H7 (cell line): Measurements from ENCODE around the gene TRIM38. TPM values are rescaled to one million over a fixed set of nuclear protein-coding genes. Genes with fewer than 3 reads are reported as not detected.
"Not testable (repeated sequence)": the region's sequence is repeated elsewhere in the genome, so short reads cannot be mapped to it uniquely, and the experiment has no call there.

ENCODE experiments used
- DNase-seq: peaks from one replicate; pipeline ENCODE4 v3.0.0; 2012
- H3K27me3 ChIP-seq: 2 replicates; pipeline ENCODE4 v1.6.0; 2011; ENCODE audit warnings: mild to moderate bottlenecking, low read length; ENCODE audit not compliant: control insufficient read depth, insufficient read depth
- H3K36me3 ChIP-seq: replicated peaks from 2 replicates; pipeline ENCODE4 v1.5.1; 2011; ENCODE audit warnings: low read length; ENCODE audit not compliant: control insufficient read depth, insufficient read depth
- H3K4me3 ChIP-seq: 2 replicates; pipeline ENCODE4 v1.5.1; 2011; ENCODE audit warnings: low read depth, mild to moderate bottlenecking, control low read depth, low read length, moderate library complexity; ENCODE audit not compliant: insufficient read depth
- total RNA-seq: library from RNA; depleted of rRNA; stranded (reverse); fragments of >200 nt; shearing (Covaris generic); gene quantifications from 2 replicates; pipeline ENCODE4 v1.2.3, GENCODE V29; 2014

The TRIM38 gene
- total RNA-seq, 1 experiment from 2014 or later = 1.0 TPM

DNA sequence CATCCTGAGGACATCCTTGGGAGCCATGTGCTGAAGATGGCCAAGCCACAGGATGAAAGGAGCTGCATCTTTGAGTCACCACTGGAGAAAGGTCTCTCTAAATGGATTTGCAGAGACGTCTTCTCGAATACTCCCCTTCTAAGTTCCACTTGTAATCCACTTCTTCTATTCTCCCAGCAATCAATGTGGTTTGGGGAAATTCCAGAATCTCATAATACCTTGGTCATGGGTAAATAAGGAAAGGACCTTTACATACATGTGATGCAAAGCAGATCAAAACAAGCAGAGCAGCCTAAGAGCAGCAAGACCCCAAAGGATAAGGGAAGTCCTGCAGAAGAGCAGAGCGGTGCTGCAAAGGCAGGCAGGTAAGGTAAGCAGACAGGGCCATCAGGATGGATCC, 35.3 kb downstream of the TRIM38 start:
- no peaks in the 10 kb centered on the region for H3K36me3 ChIP-seq
- DNase-seq = no peak
- no peaks in the 10 kb centered on the region for H3K27me3 ChIP-seq

GRCh38 chr6:25998379-25998778, 35.8 kb downstream of the TRIM38 start:
- H3K36me3 ChIP-seq = no peaks in the 10 kb centered on the region
- no peak for DNase-seq
- no peak overlapping the region for H3K4me3 ChIP-seq
- no peaks in the 10 kb centered on the region for H3K27me3 ChIP-seq

More for the DNA sequence above, 35.3 kb downstream of the TRIM38 start:
- no peak overlapping the region for H3K4me3 ChIP-seq

GRCh38 chr6:25999225-25999624, 36.6 kb downstream of the TRIM38 start:
- DNase-seq, H3K36me3 ChIP-seq, H3K4me3 ChIP-seq, H3K27me3 ChIP-seq: not testable (repeated sequence)

DNA sequence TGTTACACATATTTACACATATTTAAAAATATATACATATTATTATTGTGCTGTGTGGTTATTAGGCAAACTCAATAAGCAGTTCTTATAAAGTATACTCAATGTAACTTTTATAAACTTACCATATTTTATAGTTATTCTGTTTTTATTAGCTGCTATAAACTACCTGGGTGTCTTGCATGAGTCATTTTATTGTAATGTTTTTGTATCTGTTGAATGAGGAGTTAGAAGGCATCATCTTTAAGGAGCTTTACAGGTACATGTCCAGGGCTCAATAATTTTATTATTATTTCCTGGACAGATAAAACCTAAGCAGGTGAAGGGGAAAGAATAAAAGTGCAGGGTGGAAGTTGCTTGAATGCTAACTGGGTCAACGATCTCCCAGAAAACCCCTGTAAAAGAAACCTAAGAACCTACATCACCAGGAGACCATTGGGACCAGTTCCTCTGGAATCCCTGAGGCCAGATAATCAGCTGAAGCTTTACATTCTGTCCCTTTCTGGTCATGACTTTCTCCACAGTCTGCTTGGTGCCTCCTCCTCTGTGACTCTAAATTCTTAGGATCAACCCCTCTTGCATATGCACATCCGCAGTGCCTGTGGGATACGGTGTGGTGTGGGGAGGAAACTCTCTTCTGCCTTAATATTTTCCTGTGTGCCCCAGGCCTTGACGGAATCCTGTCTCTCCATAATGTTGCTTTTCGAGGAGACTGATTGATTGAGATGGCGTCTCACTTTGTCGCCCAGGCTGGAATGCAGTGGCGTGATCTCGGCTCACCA, 38.0 kb downstream of the TRIM38 start:
- Histone ChIP-seq H3K36me3 (no peaks in the 10 kb centered on the region), H3K4me3 (no peak overlapping the region), H3K27me3 (no peaks in the 10 kb centered on the region)
- DNase-seq = no peak

GRCh38 chr6:26003102-26003694, 40.6 kb downstream of the TRIM38 start:
- Histone ChIP-seq H3K36me3 (no peaks in the 10 kb centered on the region), H3K27me3 (no peaks in the 10 kb centered on the region), H3K4me3 (no peak overlapping the region)
- peak; percentile 68 for DNase-seq

DNA sequence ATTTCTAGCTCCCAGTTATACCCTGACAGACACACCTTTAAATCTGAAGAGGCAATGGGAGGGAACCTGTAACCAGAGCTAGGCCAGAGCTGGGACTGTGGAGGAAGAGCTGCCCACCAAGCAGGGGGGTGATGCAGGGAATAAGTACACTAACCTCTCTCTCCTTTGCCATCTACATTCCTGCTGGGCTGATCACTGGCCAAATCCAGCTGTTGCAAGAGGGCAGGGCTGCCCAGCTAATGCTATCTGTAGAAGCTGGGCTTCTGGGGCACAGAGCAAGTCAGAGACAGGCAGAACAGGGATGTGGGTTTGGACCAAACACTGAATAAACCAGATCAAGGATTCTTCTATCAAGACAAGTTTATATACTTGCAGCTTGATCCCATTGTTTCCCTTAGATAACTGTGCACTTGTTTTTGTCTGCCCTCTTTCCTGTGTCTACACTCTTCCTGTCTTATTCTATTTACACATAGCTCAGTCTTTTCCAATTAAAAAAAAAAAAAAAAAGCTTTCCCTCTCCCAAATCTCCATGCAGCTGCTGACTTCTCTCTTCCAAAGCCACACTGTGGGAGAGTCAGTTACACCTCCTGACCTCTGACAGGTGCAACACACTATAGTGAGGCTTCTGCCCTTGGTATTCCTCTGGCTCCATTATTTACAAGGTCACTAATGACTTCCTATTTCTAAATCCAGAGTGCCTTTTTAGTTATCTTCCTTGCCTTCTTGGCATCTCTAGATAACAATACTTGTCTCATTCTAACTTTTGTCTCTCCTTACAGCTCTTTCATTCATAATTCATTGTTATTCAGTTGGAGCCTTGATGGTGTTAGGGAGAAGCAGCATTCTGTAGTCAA, 43.7 kb downstream of the TRIM38 start:
- no peaks in the 10 kb centered on the region for H3K27me3 ChIP-seq
- DNase-seq = no peak
- no peaks in the 10 kb centered on the region for H3K36me3 ChIP-seq
- no peak overlapping the region for H3K4me3 ChIP-seq

- DNase-seq, H3K4me3 ChIP-seq, H3K27me3 ChIP-seq, H3K36me3 ChIP-seq: not testable (repeated sequence)
Observed at GRCh38 chr6:26006940-26007305, 44.3 kb downstream of the TRIM38 start.

GRCh38 chr6:26008470-26008869, 45.9 kb downstream of the TRIM38 start:
- no peak overlapping the region for H3K4me3 ChIP-seq
- H3K36me3 ChIP-seq = no peaks in the 10 kb centered on the region
- no peak for DNase-seq
- H3K27me3 ChIP-seq = no peaks in the 10 kb centered on the region

GRCh38 chr6:26009817-26010216, 47.2 kb downstream of the TRIM38 start:
- no peak overlapping the region for H3K4me3 ChIP-seq
- no peaks in the 10 kb centered on the region for H3K36me3 ChIP-seq
- no peak for DNase-seq
- no peaks in the 10 kb centered on the region for H3K27me3 ChIP-seq

DNA sequence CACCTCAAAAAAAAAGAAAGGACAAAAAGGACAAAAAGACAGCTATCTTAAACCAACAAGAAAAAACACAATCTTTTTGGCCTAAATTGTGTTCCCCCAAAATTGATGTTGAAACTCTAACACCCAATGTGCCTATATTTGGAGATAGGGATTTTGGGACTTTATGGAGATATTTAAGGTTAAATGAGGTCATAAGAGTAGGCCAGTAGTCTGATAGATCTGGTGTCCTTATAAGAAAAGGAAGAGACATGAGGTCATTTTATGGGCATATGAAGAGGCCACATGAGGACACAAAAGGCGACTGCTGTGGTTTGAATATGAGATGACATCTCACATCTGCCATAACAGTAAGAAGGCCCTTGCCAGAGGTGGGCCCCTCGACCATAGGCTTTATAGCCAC, 49.5 kb downstream of the TRIM38 start:
- no peaks in the 10 kb centered on the region for H3K36me3 ChIP-seq
- no peak overlapping the region for H3K4me3 ChIP-seq
- DNase-seq = no peak
- H3K27me3 ChIP-seq = no peaks in the 10 kb centered on the region

GRCh38 chr6:26014386-26014785, 51.8 kb downstream of the TRIM38 start:
- H3K4me3 ChIP-seq, H3K36me3 ChIP-seq: not testable (repeated sequence)

DNA sequence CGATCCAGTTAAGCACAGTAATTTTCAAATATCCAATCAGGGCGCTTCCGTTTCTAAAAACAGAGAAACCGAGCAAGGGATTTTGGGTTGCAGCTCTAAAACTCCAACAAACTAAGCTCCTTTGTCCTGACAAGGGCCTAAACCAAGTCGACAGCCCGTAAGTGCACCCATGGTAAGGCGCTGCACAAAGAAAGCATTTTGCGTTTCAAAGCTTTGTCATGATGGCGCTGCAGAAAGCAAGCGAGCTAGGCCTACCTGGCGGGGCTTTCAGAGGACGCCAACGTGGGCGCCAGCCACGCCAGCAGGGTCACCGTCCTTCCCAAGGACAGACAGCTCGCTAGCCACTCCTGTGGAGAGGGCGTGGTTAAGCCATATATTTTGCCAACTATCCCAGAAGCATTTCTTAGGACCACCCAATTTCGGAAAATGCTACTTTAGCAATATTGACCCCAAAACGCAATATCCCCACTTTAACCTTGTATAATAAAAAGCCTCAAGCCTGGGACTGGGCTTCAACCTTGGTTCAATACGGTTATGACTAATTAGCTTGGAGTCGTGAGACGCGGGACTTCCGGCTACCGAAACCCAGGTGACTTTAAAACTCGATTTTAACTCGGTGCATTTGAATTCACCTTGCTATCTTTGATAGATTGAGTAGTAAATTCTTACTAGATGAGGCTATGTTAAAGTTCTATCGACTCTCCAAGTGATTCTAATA, 53.8 kb downstream of the TRIM38 start:
- DNase-seq = no peak
- Histone ChIP-seq H3K36me3 (no peaks in the 10 kb centered on the region), H3K4me3 (peak overlapping the region; percentile 80), H3K27me3 (no peaks in the 10 kb centered on the region)

More at GRCh38 chr6:26014386-26014785, 51.8 kb downstream of the TRIM38 start:
- H3K27me3 ChIP-seq, DNase-seq: not testable (repeated sequence)

DNA sequence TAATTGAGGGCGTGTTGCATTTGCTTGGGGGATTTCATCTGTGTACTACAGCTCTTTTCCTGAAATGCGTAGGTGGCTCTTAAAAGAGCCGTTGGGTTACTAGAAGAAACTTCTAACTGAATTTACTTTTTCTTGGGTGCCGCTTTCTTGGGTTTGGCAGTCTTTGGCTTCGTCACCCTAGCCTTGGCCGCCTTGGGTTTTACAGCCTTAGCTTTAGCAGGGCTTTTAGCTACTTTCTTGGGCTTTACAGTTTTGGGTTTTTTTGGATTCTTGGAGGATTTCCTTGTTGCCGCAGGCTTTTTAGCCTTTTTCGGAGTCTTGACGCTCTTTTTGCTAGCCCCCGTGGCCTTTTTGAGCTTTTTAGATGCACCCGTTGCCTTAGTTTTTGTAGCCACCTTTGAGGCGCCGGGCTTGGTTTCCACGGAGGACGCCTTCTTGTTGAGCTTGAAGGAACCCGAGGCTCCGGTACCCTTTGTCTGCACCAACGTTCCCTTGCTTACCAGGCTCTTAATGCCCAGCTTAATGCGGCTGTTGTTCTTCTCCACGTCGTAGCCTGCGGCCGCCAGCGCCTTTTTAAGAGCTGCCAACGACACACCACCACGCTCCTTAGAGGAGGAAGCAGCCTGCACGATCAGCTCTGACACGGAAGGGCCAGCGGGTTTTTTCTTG, 54.5 kb downstream of the TRIM38 start:
- Histone ChIP-seq H3K36me3 (no peaks in the 10 kb centered on the region), H3K4me3 (peak overlapping the region; percentile 80), H3K27me3 (no peaks in the 10 kb centered on the region)
- DNase-seq = no peak

GRCh38 chr6:26017632-26017966, 55.0 kb downstream of the TRIM38 start:
- Histone ChIP-seq H3K27me3 (no peaks in the 10 kb centered on the region), H3K4me3 (peak overlapping the region; percentile 80), H3K36me3 (no peaks in the 10 kb centered on the region)
- DNase-seq = peak; percentile 58
